Renal cortical epithelial cell (primary cell): ENCODE data around the gene DENND2A. TPM values are rescaled to one million over a fixed set of nuclear protein-coding genes. Genes with fewer than 3 reads are reported as not detected.
"Not testable (repeated sequence)": the region's sequence is repeated elsewhere in the genome, so short reads cannot be mapped to it uniquely, and the experiment has no call there.

Experiments
- DNase-seq: peaks from one replicate; pipeline ENCODE4 v3.0.0-alpha.2; 2011; ENCODE audit warnings: low read depth
- total RNA-seq: library from RNA; depleted of rRNA; stranded (reverse); fragments of >200 nt; gene quantifications from 2 replicates; pipeline ENCODE4 v1.2.3, GENCODE V29; 2014

DENND2A gene
- total RNA-seq, 1 donor from 2014 or later, result 67.9 TPM

DNA sequence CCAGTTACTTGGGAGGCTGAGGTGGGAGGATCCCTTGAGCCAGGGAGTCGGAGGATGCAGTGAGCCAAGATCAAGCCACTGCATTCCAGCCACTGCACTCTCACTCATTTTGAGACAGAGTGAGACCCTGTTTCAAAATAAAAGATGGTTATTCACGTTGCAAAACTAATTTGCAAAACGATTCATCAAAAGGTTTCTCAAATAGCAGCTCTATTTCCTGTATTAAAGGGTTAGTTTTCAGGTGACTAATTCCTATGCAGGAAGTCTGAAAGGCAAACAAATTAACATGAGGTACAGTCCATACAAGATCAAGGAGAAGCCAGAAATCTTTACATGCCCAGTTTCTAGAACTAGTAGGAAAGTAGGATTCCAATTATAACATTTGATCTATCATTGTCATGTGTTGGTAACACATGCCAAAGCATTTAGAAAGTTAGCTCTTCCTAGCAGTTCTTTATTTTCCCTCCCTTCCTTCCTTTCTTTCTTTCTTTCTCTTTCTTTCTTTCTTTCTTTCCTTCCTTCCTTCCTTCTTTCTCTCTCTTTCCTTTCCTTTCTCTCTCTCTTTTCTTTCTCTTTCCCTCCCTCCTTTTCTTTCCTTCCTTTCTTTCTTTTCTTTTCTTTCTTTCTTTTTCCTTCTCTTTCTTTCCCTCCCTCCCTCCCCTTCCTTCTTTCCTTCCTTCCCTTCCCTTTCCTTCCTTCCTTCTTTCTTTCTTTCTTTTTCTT is 49.3 kb downstream of the DENND2A start:
- peak; percentile 79 for DNase-seq

DNA sequence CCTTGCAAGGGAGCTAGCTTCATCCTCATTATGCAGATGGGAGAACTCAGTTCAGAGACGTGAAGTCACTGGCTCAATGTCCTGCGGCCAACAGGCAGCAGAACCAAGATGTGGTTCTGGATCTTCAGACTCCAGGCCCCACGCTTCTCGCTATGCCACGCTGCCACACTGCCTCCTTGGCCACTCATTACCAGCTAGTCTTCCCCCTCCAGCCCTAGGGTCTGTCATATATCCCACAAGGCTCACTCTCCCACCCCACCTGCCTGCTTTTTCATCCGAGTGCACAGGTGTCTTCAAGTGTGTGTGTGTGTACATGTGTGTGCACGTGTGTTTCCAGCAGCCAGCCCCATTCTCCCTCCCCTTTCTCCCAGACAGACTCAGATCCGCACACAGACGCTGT is 53.4 kb downstream of the DENND2A start:
- no peak for DNase-seq

DNA sequence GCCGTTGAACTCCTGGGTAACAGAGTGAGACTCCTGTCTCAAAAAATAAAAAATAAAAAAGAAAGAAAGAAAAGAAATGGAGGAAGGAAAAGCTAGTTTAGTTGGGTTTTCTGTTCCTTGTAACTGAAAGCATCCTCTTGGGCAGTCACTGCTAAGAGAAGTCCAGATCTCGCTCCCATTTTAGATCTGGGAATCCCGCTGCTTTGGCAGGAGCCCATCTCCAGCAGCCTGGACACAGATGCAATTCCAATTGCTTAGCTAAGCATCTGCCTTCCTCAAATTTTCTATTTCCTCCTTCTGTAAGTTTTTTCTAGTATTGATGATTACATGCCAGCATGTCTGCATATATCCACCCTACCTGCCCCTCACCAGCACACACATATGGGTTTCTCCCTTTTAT is 54.1 kb downstream of the DENND2A start:
- DNase-seq, result no peak

DNA sequence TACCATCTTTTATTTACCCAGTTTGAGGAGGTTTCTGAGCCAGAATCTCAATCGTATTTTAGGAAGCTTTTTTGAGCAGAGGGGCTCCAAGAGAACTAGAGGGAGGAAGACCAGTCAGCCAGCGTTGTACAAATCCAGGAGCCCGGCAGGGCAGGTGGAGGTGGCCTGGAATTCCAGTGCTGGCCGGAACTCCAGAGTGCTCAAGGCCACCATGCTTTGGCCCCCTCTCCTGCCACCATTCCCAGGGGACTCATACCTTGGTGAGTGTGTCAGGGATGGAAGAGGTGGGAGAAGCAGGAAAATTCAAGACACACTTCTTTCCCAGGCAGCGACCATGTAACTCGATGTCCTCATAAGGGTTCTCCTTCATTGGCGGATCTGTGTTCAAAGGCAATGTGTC is 55.3 kb downstream of the DENND2A start:
- no peak for DNase-seq

DNA sequence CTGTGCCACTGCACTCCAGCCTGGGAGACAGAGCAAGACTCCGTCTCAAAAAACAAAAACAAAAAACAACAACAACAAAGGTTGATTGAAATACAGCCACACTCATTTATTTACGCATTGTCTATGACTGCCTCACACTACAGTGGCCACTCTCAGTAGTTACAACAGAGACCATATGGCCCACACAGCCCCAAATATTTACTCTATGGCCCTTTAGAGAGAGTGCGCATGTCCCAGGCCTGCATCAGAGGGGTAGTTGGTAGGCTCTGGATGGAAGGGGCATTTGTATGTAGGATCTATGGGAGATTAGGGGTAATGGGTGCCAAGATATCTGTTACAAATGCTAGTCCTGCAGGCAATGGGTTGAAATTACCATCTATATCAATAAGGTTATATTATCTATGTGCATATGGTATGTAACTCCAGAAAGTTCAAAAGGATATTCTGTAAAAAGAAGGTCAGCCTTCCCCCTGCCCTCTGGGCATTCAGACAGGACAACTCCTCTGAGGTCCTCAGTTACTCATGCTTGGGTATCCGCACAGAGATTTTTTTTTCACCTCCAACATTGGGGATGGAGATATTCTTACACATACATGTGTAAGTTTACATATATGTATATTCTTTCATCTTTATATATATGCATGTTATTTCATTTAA is 56.3 kb downstream of the DENND2A start:
- no peak for DNase-seq

DNA sequence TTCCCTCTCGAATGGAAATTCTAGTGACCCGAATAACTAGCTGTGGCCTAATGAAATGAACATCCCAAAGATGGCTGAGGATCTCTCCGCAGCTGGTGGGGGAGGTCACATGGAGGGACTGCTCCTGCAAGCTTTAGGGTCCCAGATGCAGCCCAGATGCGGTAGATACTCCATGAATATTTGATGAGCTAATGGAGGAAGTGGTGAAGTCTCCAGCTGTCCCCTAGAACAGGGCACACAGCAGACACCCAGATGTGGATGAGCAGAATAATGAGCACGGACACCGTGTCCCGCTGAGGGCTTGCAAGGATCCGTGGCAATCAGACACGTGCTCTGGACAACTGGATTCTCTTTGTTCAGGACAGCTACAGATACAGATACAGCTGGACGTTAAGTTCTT is 59.2 kb downstream of the DENND2A start:
- no peak for DNase-seq

DNA sequence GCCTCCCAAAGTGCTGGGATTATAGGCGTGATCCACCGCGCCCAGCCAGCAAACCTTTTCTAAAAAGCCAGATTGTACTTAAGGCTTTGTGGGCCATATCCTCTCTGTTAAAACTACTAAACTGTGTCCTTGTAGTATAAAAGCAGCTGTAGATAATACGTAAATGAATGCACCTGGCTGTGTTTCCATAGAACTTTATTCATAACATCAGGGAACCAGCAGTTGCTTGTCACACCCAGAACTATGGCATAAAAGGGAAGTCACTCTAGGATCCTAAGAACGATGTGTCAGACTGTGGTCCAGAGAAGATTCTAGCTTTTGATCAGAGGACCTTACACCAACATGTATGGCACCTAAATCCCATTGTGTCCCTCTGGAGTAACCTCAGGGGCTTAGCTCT is 63.0 kb downstream of the DENND2A start:
- DNase-seq, result no peak

DNA sequence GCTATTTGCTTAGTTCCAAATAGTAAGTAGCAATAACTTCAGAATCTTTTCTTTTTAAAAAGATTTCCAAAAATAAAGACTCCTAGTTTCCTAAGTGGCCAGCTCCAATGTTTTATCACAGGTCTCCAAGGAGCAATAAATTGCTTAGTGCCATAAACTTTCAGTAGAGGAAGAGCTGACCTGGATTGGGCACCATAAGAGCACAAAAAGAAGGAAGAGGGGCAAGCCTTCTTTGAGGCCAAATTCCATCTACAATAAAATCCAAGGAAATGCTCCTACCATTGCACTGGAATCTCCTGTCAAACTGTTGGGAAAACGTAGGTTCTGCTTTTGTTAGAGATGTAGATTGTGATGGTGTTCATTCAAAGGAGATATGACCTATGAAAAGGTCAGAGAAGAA is 64.0 kb downstream of the DENND2A start:
- DNase-seq, result no peak

DNA sequence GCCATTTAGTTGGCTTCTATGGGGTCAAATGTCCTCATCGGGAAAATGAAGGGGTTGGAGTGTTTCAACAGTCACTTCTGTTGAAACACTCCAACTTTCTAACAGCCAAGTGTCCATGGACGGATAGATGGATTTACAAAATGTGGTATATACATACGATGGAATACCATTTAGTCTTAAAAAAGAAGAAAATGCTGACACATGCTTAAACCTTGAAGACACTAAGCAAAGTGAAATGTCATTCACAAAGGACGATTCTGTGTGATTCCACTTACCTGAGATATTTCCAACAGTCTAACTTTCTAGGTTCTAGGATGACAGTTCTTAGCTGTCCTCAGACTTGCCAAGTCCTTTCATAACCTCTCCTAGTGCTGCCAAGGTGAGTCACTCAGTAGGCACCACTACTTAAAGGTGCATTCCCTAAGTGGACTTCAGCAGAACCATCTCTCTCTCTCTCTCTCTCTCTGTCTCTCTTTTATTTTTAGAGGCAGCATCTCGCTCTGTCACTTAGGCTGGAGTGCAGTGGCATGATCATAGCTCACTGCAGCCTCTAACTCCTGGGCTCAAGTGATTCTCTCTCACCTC is 69.0 kb downstream of the DENND2A start:
- peak; percentile 81 for DNase-seq

DNA sequence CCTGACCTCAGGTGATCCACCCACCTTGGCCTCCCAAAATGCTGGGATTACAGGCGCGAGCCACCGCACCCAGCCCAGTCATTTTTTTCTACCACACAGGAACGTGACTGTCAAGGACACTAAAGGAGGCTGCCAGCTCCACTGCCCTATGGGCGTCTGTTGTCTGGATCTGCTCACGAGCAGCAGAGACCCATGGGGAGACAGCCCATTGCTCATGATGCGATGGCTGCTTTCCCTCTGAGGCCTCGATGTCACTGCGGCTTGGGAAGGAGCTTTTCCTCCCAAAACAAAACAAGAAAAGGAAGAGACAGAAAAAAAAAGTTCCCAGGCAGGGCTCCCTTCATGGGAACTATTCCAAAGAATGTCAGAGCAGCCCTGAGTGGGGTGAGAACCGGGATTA is 70.5 kb downstream of the DENND2A start:
- DNase-seq, result no peak

DNA sequence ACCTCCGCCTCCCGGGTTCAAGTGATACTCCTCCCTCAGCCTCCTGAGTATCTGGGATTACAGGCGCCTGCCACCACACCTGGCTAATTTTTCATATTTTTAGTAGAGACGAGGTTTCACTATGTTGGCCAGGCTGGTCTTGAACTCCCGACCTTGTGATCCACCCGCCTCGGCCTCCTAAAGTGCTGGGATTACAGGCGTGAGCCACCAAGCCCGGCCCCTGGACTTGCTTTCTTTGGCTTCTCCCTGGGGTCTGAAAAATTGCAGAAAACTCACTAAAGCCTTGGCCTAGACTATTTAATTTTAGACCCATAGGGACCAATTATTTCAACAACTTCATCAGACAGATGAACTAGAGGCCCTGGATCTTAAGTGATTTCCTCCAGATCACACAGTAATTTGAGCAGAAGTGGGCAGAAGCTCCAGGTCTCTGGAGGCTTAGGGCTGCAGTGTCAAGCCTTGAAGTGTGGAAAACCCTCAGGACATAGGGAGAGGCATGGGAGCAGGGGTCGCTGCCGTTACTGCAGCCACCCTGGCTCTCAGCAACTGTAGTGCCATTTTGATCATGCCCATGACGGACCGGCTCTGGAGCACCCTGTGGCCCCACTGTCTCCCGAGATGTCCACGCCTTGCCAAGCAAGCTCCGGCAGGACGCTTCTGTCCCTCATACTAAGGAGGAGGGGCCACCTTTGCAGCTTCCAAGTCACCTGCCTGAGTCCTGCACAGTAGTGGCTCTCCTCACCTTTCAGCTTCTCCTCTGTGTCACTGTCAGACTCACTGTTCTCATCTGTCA is 72.4 kb downstream of the DENND2A start:
- no peak for DNase-seq

DNA sequence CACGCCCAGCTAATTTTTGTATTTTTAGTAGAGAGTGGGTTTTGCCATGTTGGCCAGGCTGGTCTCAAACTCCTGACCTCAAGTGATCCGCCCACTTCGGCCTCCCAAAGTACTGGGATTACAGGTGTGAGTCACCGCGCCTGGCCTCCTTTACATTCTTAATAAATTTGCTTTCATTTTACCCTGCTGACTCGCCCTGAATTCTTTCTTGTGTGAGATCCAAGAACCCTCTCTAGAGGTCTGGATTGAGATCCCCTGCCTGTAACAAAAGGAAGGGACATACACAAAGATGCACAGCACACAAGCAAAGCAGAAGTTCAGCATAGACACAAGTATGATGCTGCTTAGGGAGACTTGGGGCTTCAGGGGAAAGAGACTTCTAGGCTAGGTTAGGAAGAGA is 74.4 kb downstream of the DENND2A start:
- peak; percentile 67 for DNase-seq

DNA sequence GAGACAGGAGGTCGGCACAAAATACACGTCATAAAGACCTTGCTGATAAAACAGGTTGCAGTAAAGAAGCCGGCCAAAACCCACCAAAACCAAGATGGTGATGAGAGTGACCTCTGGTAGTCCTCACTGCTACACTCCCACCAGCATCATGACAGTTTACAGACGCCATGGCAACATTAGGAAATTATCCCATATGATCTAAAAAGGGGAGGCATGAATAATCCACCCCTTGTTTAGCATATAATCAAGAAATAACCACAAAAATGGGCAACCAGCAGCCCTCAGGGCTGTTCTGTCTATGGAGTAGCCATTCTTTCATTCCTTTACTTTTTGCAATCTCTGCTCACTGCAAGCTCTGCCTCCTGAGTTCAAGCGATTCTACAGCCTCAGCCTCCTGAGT is 74.9 kb downstream of the DENND2A start:
- not testable (repeated sequence) for DNase-seq

DNA sequence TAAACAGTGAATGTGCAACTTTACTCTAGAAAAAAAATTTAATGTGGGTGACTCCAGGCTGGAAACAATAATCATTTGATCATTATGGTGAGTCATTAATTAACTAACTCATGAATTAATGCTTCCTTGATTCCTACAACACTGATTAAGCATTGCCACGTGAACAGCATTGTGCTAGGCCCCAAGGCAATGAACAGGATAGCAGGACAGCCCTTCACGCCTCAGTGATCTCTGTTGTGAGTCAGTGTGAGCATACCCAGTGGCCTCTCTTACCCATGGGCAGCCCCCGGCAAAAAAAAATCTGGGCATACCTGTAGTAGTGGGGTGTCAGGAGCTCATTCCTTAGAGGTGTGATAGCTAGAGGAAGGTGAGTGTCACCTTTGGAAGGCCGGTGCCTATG is 76.0 kb downstream of the DENND2A start:
- peak; percentile 99 for DNase-seq

DNA sequence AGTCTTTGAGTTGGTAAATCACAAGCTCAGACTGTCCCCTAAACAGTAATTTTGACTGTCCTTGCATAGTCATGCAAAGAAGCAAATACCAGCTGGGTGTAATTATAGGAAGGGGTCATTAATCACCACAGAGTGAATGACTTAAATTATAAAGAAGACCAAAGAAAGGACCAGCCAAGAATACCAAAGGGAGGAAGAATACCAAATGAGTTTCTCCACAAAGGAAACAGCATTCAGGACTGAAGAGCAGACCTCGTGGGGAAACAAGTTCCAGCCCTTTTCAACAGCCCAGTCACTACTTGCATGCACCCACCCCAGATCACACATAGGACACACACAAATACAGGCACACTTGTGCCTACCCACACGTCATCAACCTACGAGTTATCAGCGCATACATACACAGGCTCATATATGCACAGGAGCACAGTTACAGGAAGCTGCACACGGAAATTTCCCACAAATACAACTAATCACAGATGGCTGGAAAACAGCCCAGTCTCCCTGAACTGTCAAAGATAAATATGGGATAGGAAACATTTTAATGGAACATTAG is 77.6 kb downstream of the DENND2A start:
- no peak for DNase-seq

DNA sequence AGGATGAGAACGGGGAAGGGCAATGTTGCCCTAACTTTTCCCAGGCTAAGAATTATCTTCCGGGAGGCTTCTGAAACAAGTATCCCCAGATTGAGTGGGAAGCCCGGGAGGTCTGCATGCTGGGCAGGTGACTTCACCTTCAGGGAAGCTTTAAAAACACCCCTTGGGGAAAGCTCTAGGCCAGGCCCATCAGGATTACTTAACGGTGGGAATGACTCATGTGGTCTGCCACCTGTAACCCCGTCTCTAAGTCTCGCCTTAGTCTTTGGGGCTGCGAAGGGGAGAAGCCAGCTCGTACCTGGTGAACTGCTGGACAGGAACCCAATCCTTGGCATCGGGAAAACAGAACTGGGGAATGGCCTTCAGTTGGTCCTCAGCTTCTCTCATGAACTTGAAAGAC is 81.2 kb downstream of the DENND2A start:
- peak; percentile 35 for DNase-seq

DNA sequence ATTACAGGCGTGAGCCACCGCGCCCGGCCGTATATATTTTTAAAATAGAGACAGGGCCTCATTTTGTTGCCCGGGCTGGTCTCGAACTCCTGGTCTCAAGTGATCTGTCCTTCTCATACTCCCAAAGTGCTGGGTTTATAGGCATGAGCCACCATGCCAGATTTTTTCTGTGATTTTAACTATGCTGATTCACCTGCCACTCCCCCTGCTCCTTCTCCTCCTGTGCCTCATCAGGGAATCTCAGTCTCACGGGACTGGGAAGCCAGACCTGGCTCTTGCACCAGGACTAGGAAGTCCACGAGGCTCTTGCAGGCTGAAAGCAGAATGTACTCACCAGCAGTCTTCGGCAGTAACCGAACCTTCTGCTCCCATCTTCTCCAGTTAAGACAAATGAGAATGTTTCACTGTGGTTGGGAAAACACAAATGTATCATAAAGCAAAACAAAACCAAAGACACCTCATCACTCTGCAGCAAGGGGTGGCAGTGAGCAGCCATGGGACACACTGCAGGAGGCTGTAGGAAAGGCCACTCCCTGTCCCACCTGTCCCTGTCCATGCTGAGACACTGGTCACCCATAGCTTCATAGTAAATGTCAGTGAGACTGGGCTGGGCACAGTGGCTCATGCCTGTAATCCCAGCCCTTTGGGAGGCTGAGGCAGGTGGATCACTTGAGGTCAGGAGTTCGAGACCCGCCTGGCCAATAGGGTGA is 82.6 kb downstream of the DENND2A start:
- no peak for DNase-seq

DNA sequence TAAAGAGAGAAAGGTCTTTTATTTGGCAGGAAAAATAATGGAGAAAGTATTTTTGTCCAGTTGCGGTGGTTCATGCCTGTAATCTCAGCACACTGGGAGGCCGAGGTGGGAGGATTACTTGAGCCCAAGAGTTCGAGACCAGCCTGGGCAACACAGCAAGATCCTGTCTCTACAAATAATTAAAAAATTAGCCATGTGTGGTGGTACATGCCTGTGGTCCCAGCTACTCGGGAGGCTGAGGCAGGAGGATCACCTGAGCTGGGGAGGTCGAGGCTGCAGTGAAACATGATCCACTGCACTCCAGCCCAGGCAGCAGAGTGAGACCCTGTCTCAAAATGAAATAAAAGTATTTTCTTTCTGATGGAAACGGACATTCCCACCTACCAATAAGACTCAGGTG is 83.5 kb downstream of the DENND2A start:
- no peak for DNase-seq

DNA sequence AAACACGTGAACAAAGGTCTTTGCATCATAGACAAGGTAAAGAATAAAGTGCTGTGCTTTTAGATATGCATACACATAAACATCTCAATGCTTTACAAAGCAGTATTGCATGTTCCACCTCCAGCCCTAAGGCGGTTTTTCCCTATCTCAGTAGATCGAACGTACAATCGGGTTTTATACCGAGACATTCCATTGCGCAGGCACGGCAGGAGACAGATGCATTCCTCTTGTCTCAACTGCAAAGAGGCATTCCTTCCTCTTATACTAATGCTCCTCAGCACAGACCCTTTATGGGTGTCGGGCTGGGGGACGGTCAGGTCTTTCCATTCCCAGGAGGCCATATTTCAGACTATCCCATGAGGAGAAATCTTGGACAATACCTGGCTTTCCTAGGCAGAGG is 87.4 kb downstream of the DENND2A start:
- not testable (repeated sequence) for DNase-seq

DNA sequence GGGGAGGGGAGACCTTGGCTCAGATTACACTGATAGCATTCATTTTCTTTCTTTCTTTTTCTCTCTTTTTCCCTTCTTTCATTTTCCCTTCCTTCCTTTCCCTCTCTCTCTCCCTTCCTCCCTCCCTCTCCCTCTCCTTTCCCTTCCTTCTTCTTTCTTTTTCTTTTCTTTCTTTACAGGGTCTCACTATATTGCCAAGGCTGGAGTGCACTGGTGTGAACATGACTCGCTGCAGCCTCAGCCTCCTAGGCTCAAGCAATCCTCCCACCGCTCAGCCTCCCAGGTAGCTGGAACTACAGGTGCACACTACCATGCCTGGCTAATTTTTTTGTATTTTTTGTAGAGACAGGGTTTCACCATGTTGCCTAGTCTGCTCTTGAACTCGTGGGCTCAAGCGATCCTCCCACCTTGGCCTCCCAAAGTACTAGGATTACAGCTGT is 88.4 kb downstream of the DENND2A start:
- no peak for DNase-seq
